ENCODE data around the gene BCL2A1.
"Not testable (repeated sequence)": the region's sequence is repeated elsewhere in the genome, so short reads cannot be mapped to it uniquely, and the experiment has no call there.

Gene BCL2A1

DNA sequence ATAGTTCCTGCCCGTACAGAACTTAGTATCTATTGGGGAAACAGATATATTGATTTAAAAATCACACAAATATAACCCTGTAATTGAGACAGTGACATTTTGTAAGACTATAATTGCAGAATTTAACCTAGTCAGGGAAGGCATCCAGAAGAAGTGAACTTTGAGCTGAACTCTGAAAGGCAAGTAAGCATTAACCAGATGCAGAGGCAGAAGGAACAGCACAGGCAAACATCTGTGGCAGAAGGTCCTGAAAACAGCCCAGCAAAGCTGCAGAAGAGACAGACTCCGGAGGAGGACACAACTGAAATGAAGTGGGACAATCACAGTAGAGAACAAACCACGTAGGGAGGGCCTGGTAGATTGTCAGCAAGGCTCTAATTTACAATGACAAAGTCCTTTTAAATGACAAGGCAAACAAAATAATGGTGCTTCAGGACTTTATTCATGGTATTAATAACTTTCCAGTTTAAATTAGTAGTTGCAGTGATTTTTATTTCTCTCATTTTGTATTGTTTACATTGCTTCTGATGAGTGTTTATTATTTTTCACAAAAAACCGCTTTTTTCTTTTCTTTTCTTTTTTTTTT lies 14.5 kb downstream of the BCL2A1 start:
- DNase-seq: no peak

- DNase-seq: no peak
Measured at GRCh38 chr15:79954661-79955060, 16.3 kb downstream of the BCL2A1 start.

- no peak for DNase-seq
Measured at GRCh38 chr15:79953951-79954444, 17.0 kb downstream of the BCL2A1 start.

DNA sequence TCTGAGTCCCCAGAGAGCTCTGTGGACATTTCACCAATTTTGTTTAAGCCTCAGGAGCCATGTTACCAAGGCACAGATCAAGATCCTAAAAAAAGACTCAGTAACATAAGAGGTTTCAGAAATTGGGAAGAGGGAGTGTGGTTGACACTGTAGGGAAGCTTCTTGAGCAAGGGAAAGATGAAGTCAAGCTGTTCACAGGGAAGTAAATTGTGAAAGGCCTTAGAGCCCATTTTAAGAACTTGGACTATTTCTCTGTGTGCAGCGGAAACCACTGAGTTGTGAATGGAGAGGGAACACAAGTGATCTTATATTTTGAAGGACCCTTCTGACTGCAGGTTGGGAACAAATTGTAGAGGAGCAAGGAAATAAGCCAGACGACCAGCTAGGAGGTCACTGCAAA lies 18.7 kb downstream of the BCL2A1 start:
- DNase-seq: no peak

- no peak for DNase-seq
Measured at GRCh38 chr15:79950247-79950646, 20.7 kb downstream of the BCL2A1 start.

- no peak for DNase-seq
Measured at GRCh38 chr15:79948761-79949160, 22.2 kb downstream of the BCL2A1 start.

GRCh38 chr15:79948095-79948695 lies 22.8 kb downstream of the BCL2A1 start:
- no peak for DNase-seq

DNA sequence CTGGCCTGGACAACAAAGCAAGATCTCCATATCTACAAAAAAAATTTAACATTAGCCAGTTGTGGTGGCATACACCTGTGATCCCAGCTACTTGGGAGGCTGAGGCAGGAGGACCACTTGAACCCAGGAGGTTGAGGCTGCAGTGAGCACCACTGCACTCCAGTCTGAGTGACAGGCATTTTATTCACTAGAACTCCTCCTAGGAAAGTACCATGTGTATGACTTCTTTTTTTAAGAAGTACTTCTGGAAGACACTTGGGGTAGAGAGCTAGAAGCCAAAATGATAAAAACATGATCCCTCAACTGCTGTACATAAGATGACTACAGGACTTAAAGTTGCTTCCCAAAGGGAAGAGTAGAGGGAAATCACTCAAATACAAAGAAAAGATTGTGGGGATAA lies 24.0 kb downstream of the BCL2A1 start:
- no peak for DNase-seq

GRCh38 chr15:79944622-79945021 lies 26.4 kb downstream of the BCL2A1 start:
- DNase-seq: no peak

GRCh38 chr15:79943820-79944219 lies 27.2 kb downstream of the BCL2A1 start:
- DNase-seq: no peak

GRCh38 chr15:79942741-79943481 lies 28.1 kb downstream of the BCL2A1 start:
- no peak for DNase-seq

DNA sequence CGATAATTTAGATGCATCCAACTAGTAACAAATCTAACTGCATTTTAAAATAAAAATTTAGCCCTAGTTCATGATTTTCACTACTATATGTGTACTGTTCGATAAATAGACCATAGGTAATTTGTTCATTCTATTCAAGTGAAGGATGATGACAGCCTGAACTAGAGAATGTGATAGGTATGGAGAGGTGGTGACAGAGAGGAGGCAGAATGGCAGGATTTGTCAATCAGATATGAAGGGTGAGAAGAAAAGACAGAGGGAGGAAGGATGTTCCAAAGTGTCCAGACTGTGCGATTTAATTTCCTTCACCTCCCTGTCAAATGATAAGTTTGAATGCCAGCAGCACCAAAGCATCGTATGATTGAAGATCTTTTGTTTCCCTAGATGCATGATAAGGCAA lies 31.6 kb downstream of the BCL2A1 start:
- DNase-seq: no peak

GRCh38 chr15:79938143-79938542 lies 32.9 kb downstream of the BCL2A1 start:
- DNase-seq: no peak

- not testable (repeated sequence) for DNase-seq
Measured at GRCh38 chr15:79935556-79936201, 35.3 kb downstream of the BCL2A1 start.

GRCh38 chr15:79933231-79933630 lies 37.8 kb downstream of the BCL2A1 start:
- DNase-seq: no peak

DNA sequence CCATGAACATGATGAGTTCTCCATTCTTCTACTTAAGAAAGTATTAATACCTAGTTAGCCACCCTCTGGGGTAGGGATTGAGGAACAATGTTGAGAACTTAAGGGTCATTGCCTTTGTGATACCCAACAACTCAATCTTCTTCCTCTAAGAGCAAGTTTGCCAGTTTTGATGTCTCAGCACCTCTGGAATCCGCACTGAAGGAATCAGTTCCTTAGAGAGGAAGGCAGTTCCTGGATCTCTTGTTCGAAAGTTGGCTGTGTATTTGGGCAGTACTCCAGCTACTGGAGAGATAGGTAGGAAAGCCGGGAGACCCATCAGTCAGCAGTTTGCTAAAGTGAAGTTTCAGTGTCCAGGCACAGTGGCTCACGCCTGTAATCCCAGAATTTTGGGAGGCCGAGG lies 38.5 kb downstream of the BCL2A1 start:
- no peak for DNase-seq

- no peak for DNase-seq
Measured at GRCh38 chr15:79930516-79930915, 40.5 kb downstream of the BCL2A1 start.

- no peak for DNase-seq
Measured at GRCh38 chr15:79929412-79929811, 41.6 kb downstream of the BCL2A1 start.

DNA sequence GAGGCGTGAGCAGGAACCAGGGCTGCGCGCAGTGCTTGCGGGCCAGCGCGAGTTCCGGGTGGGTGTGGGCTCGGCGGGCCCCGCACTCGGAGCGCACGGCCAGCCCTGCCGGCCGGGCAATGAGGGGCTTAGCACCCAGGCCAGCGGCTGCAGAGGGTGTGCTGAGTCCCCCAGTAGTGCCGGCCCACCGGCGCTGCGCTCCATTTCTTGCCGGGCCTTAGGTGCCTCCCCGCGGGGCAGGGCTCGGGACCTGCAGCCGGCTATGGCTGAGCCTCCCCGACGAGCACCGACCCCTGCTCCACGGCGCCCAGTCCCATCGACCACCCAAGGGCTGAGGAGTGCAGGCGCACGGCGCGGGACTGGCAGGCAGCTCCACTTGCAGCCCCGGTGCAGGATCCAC lies 44.9 kb downstream of the BCL2A1 start:
- DNase-seq: not testable (repeated sequence)

DNA sequence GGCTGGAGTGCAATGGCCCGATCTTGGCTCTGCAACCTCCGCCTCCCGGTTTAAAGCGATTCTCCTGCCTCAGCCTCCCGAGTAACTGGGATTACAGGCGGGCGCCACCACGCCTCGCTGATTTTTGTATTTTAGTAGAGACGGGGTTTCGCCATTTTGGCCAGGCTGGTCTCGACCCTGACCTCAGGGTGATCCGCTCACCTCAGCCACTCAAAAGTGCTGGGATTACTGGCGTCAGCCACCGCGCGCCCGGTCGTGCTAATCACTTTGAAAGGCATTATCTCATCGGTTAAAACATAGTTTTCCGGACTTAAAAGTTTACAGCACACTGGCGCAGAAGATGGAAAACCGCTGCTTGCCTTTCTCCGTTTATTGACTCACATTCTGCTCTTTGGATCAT lies 46.6 kb downstream of the BCL2A1 start:
- no peak for DNase-seq

GRCh38 chr15:79923515-79924169 lies 47.4 kb downstream of the BCL2A1 start:
- peak; percentile 96 for DNase-seq

GRCh38 chr15:79923079-79923514 lies 47.9 kb downstream of the BCL2A1 start:
- DNase-seq: peak; percentile 38

GRCh38 chr15:79922512-79923078 lies 48.4 kb downstream of the BCL2A1 start:
- DNase-seq: no peak

Measured in NCI-H345 (cell line).